ENCODE data around the gene ZCCHC14. TPM values are rescaled to one million over a fixed set of nuclear protein-coding genes. Genes with fewer than 3 reads are reported as not detected.

Gene ZCCHC14
- polyA plus RNA-seq, 1 donor (not counting 4 experiments of a cell fraction or from before 2014, with no cell fraction given), result 3.6 TPM

DNA sequence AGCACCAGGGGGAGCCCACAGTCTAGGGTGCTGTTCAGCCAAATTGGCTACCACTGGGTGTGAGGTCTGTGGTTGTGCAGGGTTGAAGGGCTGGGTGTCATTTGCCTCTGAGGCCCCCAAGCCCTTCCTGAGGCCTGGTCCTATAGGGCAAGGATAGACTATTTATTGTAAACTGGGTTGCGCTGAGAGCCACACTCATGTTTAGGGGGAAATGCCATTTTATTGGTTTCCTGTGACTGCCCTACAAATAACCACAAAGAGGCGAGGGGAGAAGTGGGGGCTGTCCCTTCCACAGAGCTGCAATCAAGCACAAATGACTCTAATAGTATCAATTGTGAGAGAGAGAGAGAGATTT lies 3.6 kb upstream of the ZCCHC14 start:
- Histone ChIP-seq H3K9me3 (ENCODE audit: control insufficient read depth, low read depth, low read length) (no peaks in the 10 kb centered on the region), H3K79me2 (ENCODE audit: control insufficient read depth, insufficient read depth, low read length) (peaks cover 6% of the 10 kb centered on the region), H3K27me3 (ENCODE audit: control insufficient read depth, extremely low read depth, insufficient read depth, low read length) (no peaks in the 10 kb centered on the region), H2AFZ (ENCODE audit: control insufficient read depth, low read length) (no peak overlapping the region), H3K4me1 (ENCODE audit: control insufficient read depth, extremely low read depth, insufficient read depth, low read length) (peaks cover 16% of the 10 kb centered on the region), H3K27ac (ENCODE audit: control insufficient read depth, insufficient read depth, low read length) (no peak overlapping the region), H3K9me1 (ENCODE audit: control insufficient read depth, extremely low read depth, insufficient read depth, low read length) (no peaks in the 10 kb centered on the region), H3K4me2 (ENCODE audit: control insufficient read depth, extremely low read depth, insufficient read depth, low read depth, low read length) (no peak overlapping the region), H3K4me3 (ENCODE audit: control insufficient read depth in 2 of 3, extremely low read depth in 1 of 3, insufficient read depth in 2 of 3, low read depth in 1 of 3, low read length in 3 of 3) (no peak overlapping the region), H4K20me1 (ENCODE audit: control insufficient read depth, extremely low read depth, insufficient read depth, low read length) (no peaks in the 10 kb centered on the region), H3K36me3 (ENCODE audit: control insufficient read depth in 2 of 2, extremely low read depth in 1 of 2, insufficient read depth in 2 of 2, low read length in 2 of 2) (no peaks in the 10 kb centered on the region), H3K9ac (ENCODE audit: control insufficient read depth, extremely low read depth, insufficient read depth, low read length) (no peak overlapping the region)
- TF ChIP-seq EZH2 (IDR thresholded peaks at IDR 0.05; ENCODE audit: low read length), result no peak
- TF ChIP-seq, protein P1, sequence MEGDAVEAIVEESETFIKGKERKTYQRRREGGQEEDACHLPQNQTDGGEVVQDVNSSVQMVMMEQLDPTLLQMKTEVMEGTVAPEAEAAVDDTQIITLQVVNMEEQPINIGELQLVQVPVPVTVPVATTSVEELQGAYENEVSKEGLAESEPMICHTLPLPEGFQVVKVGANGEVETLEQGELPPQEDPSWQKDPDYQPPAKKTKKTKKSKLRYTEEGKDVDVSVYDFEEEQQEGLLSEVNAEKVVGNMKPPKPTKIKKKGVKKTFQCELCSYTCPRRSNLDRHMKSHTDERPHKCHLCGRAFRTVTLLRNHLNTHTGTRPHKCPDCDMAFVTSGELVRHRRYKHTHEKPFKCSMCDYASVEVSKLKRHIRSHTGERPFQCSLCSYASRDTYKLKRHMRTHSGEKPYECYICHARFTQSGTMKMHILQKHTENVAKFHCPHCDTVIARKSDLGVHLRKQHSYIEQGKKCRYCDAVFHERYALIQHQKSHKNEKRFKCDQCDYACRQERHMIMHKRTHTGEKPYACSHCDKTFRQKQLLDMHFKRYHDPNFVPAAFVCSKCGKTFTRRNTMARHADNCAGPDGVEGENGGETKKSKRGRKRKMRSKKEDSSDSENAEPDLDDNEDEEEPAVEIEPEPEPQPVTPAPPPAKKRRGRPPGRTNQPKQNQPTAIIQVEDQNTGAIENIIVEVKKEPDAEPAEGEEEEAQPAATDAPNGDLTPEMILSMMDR (optimal IDR thresholded peaks at IDR 0.05 in 1 of 3, IDR thresholded peaks at IDR 0.05 in 1 of 3, conservative IDR thresholded peaks at IDR 0.05 in 1 of 3; ENCODE audit: extremely low read depth in 1 of 3, insufficient read depth in 2 of 3, low read length in 3 of 3), result no peak
- DNase-seq (ENCODE audit: low read depth, low spot score), result no peak
- dilution Hi-C loops (cut with MboI; ENCODE audit: extremely low pct_ligation_motif_present, low sequenced_read_pairs), result no loop called here
- FAIRE-seq, result no peak

DNA sequence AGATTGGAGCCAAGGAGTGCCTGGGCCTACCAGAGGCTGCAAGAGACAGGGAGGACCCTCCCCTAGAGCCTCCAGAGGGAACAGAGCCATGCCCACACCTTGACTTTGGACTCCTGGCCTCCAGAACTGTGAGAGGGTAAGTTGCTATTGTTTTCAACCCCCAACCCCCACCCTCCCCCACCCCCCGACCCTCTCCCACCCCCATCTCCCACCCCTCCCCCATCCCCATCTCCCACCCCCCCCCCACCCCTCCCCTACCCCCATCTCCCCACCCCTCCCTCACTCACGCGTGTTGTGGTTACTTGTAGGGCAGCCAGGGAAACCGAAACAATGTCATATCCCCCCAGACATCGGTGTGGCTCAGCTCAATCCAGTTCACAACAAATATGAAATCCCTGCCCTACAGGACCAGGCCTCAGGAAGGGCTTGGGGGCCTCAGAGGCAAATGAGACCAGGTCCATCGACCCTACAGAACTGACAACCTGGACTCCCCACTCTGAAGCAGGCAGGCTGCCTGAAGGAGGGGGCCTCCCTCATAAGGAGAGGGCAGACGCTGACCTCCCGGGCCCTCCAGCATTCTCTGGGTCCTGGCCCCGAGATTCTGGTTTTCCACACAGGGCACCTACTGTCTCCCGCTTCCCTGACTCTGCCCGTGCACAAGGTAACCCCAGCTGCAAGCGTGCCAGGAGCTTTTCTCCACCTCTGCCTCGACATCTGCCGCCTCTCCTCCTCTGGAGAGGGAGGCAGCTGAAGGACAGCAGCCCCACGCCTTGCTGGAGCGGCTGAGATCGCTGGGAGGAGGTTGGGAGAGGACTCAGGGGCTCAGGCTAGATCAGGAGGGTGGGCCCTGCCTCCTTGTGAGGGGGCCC lies 3.0 kb upstream of the ZCCHC14 start:
- FAIRE-seq, result no peak
- TF ChIP-seq, protein P1 (optimal IDR thresholded peaks at IDR 0.05 in 1 of 3, IDR thresholded peaks at IDR 0.05 in 1 of 3, conservative IDR thresholded peaks at IDR 0.05 in 1 of 3; ENCODE audit: extremely low read depth in 1 of 3, insufficient read depth in 2 of 3, low read length in 3 of 3), result no peak
- no peak for TF ChIP-seq EZH2 (IDR thresholded peaks at IDR 0.05; ENCODE audit: low read length)
- Histone ChIP-seq H3K4me1 (ENCODE audit: control insufficient read depth, extremely low read depth, insufficient read depth, low read length) (peaks cover 16% of the 10 kb centered on the region), H3K79me2 (ENCODE audit: control insufficient read depth, insufficient read depth, low read length) (peaks cover 12% of the 10 kb centered on the region), H3K9me3 (ENCODE audit: control insufficient read depth, low read depth, low read length) (no peaks in the 10 kb centered on the region), H4K20me1 (ENCODE audit: control insufficient read depth, extremely low read depth, insufficient read depth, low read length) (no peaks in the 10 kb centered on the region), H3K9me1 (ENCODE audit: control insufficient read depth, extremely low read depth, insufficient read depth, low read length) (no peaks in the 10 kb centered on the region), H2AFZ (ENCODE audit: control insufficient read depth, low read length) (no peak overlapping the region), H3K4me2 (ENCODE audit: control insufficient read depth, extremely low read depth, insufficient read depth, low read depth, low read length) (no peak overlapping the region), H3K36me3 (ENCODE audit: control insufficient read depth in 2 of 2, extremely low read depth in 1 of 2, insufficient read depth in 2 of 2, low read length in 2 of 2) (no peaks in the 10 kb centered on the region), H3K4me3 (ENCODE audit: control insufficient read depth in 2 of 3, extremely low read depth in 1 of 3, insufficient read depth in 2 of 3, low read depth in 1 of 3, low read length in 3 of 3) (no peak overlapping the region), H3K27ac (ENCODE audit: control insufficient read depth, insufficient read depth, low read length) (no peak overlapping the region), H3K9ac (ENCODE audit: control insufficient read depth, extremely low read depth, insufficient read depth, low read length) (no peak overlapping the region), H3K27me3 (ENCODE audit: control insufficient read depth, extremely low read depth, insufficient read depth, low read length) (no peaks in the 10 kb centered on the region)
- DNase-seq (ENCODE audit: low read depth, low spot score), result no peak
- dilution Hi-C loops (cut with MboI; ENCODE audit: extremely low pct_ligation_motif_present, low sequenced_read_pairs), result no loop called here

Data from keratinocyte (primary cell).